Measurements from ENCODE around the gene CCDC88C.
"Not testable (repeated sequence)": the region's sequence is repeated elsewhere in the genome, so short reads cannot be mapped to it uniquely, and the experiment has no call there.

Gene CCDC88C

DNA sequence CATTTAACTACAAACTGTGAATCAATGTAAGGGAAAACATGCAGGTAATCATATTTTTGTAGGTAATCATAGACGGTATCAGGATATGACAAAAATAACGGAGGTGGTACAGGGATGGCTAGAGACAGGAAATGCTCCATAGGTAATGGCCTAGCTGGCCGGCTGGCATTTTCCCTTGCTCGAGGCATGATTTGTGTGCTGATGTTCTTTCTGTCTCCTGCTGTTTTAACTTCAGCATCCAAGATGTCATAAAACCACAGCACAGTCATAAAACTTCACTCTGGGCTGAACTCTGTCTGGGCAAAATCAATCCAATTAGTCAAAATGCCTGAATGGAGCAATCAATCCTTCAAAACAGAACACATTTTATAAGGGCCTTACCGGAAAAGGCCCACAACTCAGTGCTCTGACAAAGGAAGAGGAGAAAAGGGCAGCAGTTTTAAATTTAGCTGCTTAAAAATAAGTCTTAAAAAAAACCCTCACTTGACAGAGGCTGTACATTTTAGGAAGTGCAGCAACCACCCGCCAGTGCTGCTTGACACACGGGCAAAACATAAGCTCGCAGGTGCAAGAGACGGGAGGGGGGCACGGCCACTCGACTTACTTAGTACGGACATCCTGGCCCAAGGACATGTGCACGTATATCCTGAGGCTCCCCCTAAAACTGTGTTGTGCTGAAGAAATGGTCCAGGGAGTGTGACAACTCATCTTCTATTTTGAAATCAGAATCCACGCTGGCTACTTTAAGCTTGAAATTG is 132.7 kb downstream of the CCDC88C start:
- DNase-seq (ENCODE audit: low spot score) = no peak

DNA sequence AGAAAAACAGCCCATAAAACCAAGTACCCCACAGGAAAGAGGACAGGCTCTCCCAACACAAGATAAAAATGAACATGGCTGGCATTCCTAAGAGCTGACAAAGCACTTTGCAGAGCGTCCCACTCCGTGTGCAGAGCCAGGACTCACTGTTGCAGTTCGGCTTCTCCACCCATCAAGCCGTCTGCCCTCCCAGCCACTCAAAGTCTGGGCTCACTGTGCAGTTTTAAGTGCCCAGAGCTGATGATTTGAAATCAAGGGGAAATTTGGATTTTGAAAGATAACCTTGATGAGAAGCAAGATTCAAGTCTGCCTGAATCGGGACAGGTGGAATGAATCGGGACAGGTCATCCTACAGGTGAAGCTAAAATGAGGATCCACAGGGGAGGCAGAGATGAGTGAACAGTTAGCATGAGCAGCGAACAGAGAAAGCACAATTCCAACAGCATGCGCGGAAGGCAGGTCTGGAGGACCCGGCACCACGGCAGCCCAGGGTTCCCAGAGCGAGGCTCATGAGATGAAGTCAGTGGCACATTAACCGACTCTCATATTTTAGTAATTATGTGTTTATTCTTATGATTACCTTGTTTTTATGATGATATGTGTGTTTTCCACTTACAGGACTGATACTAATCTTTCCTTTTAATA is 133.4 kb downstream of the CCDC88C start:
- DNase-seq (ENCODE audit: low spot score) = no peak

DNA sequence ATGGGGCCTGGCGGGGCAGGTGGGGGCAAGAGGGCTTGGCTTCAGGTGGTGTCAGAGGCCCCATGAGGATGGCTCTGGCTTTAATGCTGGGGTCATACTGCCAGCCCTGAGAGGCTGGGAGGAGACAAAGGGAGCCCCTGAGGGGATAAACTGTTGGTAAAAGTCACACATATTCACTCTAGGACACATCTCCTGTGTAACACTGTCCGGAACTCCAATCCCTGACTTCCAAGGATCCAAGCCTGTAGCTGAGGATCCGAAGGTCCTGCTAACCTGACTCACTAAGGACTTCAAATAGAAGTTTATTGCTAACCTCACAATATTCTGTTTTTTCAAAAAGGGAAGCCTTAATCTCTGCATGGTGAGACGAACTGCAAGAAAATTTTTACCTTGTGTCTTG is 134.0 kb downstream of the CCDC88C start:
- DNase-seq (ENCODE audit: low spot score) = no peak

DNA sequence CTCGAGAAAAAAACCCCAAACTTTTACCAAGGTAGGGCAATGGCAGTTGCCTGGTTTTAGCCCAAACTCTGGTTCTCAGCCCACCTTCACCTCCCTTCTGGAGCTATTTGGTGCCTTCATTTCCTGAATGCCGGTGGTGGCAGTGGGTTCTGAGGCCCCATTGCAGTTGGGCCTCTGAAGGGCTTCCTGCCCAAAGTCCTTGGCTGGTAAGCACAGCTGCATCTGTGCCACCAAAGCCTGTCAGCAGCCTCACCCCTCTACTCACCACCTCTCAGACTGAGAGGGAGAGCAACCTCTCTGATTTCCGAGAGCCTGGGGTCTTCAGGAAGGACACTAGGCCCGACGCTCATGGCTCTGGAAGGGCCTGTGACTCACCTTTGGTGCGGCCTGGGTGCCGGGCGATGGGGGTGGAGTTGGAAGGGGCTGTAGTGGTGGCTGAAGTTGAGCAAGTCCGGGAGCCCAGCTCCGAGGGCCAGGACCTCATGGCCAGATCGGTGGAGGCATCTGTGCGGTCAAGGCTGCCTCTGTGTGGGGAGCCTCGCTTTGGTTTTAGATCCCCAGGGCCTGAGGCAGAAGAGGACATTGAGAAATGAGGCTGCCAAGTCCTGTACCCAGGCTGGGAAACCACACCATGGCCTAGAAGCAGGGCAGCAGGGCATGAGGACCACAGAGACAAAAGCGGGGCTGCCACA is 134.5 kb downstream of the CCDC88C start:
- no peak for DNase-seq (ENCODE audit: low spot score)

DNA sequence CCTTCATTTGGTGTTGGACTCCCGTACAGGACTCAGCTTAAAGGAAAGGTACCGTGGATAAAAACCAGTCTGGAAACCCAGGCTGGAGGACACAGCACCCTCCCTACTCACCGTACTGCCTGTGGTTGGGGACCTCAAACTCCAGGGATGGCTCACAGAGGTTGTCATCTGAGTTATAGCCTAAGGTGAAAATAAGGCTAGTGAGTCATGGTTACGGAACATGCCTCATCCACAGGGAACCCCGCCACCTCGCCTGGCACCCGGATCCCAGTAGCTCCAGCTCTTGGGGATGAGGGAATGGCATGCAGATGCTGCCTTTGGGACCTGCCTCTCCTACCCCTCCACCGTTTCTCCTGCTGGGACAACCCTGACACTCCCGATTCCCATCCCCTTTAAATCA is 136.3 kb downstream of the CCDC88C start:
- no peak for DNase-seq (ENCODE audit: low spot score)

DNA sequence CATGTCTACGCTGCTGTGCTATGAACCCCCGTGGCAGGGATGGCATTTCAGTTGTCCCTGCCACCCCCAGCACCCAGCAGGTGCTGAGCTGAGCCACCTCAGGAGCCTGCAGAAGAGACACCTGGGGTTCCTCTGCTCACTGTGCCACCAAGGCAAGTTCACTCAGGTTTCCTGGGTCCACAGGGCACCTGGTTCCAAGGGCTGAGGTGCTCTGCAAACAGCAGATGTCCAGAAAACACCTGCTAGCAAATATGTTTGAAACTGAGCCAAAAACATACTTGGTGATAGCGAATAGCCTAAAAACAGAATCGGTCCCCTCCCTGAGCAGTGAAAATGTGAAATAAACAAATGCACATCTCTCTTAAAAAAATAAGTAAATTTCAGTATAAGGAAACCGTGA is 137.5 kb downstream of the CCDC88C start:
- no peak for DNase-seq (ENCODE audit: low spot score)

DNA sequence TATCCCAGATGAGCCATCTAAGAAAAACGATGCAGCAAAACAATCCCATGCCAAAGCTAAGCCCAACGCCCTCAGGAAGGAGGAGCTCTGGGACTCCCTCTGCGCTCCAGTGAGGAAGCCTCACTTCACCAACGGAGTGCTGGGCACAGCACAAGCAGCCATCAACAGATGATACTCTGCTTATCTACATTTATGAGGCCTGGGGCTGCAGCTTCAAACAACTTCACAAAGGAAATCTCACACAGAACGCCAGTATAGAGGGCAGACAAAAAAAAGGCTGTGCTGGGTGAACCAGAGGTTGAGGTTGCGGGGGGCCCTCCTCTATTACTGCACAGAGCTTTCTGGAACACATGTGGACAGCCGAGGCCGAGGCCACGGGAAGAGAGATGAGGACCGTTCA is 138.3 kb downstream of the CCDC88C start:
- DNase-seq (ENCODE audit: low spot score) = no peak

DNA sequence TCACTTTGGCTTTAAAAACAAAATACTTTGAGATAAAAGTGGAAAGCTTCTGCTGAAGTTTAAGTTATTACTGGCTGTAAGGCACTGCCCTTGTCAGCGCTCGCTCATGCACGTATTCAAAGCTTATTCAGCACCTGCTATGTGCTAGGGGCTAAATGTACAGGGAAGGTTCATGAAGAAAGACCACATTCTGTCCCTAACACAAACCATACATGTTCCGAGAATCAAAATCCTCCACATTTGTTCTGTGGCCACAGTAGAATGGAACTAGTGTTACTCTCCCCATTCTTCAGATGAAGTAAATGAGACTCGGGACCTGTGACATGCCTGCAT is 139.3 kb downstream of the CCDC88C start:
- no peak for DNase-seq (ENCODE audit: low spot score)

DNA sequence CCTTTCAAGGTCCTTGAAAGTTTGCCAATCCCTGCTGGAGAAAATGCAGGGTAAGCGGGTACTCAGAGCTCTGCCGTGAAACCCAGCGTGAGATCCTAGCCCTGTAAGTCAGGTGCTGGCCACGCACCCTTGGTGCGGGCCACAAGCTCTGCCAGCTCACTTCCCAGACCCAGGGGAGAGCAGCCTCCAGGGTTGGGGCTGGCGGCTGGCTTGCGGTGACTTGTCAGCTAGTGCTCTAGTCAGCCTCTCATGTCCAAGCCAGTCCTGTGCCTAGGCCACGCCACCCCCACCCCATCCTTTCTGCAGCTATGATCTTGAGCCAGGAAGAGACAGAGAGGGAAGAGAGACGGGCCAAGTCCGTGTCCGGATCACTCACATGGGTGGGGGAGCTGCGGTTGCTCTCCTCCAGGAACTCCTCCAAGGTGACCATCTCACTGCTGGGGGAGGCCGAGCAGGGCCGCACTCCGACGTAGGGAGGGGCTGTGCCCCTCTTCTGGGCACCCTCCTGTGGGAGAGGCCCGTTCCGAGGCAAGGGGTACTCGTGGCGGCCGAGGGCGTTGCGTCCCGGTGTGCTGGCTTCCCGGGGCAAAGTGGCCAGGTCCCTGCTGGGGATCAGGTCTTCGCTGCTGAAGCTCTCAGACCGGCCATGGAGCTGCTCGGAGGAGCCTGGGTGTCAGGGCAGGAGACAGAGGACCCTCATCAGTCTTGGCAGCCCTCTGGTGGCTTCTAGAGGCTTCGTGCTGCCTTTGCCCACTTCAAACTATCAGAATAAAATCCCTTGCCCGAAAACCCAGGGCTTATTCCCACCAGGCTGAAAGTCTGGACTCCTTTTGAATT is 139.9 kb downstream of the CCDC88C start:
- DNase-seq (ENCODE audit: low spot score) = no peak

DNA sequence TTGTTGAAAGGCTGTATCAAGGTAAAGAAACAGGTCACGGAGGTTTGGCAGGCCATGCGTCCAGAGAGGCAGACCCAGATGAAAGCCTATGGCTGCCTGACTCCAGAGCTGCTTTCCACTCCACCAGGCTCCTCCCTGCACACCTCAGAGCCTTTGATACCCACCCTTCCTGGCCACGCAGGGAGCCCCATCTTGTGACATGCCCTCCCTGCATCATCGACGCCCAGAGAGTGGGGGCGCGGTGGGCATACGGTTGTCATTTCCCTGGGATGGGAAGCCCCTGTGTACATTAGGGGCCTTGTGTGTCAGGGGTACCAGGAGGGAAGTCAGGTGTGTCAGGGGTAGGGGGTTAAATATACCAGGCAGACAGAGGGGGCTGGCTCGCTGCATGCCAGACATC is 142.8 kb downstream of the CCDC88C start:
- no peak for DNase-seq (ENCODE audit: low spot score)

DNA sequence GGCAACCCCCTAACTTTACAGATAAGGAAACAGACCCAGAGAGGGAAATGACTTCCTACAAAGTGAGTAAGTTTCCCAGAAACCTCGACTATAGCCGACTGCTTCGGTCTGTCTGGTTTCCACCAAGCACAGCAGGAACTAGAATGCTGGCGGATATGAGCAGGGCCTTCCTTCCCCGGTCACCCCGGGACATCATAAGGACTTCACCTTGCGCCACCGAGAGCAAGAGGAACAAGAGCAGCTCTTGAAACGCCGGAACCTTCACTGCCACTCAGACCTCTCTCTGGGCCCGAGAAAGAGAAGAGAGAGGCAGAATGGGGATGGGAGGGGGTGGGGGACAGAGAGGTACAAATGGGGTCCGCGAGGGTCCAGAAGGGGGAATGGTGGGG is 143.7 kb downstream of the CCDC88C start:
- DNase-seq (ENCODE audit: low spot score) = no peak

DNA sequence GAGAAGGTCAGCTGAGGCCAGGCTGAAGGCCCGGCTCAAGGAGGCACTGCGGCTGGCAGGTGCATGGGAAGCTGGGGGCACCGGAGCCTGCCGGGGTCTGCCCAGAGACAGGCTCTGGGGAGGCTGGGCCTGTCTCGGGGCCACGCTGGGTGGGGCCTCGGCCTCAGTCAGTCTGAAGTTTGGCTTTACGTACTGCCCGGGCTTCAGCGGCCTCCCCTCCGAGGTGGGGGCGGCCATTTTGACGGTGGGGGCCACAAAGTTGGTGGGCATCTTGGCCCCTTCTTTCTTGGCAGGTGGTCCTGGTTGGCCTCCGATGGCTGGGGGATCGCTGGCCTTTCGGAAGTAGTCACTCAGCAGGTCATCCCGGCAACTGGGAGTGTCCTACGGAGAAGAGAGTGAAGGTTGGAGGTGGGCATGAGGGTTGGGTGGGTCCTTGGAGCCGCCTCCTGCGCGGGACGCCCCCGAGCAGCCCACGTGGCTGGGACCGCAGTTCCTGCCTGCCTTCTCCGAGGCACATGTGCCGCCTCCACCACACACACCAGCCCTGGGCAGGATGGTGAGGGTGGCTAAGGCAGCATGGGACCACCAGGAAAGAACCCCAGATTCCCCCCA is 144.2 kb downstream of the CCDC88C start:
- no peak for DNase-seq (ENCODE audit: low spot score)

DNA sequence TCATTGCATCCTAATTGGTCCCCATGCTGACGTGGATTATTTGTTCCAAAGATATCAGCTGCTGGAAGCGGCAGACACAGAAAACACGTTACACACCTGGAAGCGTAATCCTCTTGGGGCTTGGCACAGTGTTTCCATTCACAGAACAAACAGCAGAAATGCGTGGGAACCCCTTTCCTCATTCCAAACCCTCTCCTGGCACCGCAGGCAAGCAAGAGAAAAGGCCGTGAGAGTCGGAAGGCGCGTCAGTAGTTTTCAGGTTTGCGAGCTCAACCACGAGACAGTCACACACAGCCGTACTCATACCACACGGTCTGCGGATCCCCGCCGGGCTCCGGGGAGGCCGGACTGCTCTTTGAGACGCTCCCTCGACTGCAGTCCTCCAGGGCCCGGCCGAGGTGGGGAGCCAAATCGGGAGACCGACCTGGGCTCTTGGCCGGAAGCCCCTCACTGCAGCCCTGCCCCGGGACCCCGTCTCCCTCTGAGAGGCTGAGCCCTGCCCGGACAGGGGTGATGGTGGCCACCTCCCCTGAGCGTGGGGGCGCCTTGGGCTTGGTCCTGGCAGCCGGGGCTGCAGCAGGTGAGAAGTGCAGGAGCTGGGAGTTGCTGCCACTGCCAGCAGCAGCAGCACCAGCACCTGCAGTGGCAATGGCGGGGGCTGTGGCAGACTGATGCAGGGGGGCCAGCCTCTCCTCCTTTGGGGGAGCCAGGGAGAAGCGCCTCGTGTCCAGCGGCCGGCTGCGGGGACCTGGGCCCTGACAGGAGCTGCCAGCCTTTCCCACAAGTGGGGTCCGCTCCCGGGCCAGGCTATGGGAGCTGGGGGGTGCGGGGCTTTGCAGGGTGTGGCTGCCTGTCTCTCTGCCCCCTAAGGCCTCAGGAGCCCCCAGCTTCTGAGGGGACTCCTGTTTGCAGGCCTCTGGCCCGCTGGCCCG is 145.0 kb downstream of the CCDC88C start:
- no peak for DNase-seq (ENCODE audit: low spot score)

DNA sequence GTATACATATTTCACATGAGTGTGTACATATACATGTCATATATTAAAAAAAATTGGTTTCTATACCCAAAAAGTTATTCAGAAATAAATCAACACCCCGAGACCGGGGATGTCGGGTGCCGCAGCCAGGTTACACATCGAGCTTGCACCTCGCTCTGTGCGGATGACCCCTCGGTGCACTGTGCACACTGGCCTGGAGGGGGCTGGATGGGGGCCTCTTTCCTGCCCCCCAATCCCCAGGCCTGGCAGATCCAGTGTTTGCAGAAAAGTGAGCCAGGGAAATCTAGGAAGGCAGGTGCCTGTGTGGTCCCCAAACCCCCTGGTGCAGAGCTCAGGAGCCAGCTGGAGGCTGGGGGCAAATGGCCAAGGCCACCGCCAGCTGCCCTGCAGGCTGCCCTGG is 146.0 kb downstream of the CCDC88C start:
- no peak for DNase-seq (ENCODE audit: low spot score)

DNA sequence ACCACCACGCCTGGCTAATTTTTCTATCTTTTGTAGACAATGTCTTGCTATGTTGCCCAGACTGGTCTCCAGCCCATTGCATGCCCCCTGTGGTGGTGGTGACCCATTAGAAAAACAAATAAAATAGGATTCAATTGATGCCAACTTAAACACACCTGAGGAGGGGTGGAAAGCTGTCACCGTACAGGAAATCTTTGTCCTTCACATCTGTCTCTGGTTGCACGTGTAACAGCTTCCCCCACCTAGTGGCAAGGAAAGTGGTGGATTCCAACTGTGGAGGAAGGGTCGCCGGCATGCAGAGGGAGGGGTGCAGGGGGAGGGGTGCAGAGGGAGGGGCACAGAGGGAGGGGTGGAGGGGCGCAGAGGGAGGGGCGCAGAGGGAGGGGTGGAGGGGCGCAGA is 147.0 kb downstream of the CCDC88C start:
- DNase-seq (ENCODE audit: low spot score) = no peak

DNA sequence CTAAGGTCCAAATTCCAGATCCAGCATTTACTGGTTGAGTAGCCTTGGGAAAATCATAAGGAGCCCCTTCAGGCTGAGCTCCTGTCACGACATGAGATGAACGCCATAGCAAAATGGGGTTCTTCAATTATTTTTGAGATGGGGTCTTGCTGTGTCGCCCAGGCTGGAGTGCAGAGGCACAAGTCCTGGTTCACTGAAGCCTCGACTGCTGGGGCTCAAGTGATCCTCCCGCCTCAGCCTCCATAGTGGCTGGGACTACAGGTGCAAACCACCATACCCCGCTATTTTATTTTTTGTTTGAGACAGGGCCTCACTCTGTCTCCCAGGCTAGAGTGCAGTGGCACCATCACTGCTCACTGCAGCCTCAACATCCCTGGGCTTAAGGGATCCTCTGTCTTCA is 147.4 kb downstream of the CCDC88C start:
- DNase-seq (ENCODE audit: low spot score) = no peak

DNA sequence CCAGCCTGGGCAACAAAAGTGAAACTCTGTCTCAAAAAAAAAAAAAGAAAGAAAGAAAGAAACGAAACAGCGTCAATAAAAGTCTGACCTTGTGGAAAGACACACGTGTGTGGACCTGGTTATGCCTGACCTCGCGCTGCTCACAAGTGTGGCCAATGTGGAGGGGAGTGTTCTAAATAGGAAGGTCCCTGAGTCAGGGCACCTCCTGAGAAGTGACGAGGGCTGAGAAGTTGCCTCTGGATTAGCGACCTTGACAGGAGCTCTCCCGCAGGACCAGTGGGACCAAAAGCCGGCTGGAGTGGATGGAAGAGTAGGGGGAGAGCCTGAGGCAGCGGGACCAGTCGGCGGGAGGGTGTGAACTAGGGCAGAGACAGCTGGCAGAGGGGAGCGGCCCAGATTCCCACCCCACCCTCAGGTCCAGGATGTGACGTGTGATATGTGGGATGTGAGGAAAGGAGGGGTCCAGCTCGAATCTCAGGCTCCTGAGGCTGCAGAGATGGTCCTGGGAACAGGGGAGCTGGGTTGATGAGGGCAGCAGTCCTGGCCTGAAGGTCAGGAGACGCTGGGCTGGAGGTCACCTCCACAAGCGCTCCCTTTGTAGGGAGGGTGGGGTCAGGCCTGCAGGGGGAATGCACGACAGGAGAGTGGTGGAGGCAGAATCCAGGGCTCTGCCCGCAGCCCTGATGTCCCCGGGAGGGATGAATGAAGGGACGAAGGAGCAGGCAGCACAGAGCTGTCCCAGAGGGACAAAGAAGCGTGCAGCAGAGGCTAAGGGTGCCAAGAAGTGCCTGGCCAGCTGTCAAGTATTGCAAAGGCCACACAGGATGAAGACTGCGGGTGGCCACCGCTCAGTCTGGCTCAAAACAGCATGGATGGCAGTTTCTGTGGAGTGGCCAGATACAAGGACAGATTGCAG is 148.3 kb downstream of the CCDC88C start:
- DNase-seq (ENCODE audit: low spot score) = no peak

DNA sequence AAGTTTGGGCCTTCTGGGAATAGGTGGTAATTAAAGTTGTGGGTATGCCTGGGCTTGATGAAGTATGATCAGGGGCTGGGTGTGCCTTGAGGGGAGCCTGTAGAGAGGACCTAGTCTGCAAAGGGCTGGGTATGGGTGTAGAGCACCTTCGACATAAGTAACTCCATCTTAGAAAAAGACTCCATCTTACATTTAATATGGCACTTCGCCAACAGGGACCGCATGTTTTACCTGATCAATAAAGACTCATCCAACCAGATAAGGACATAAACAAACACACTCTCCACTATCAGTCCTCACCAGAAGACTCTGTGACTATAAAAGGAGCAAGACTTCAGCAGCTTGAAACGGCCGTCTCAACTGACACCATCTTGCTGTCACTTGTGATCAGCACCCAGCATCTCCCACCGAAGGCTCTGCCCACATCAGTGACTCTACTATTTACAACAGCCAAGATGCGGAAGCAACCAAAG is 149.6 kb downstream of the CCDC88C start:
- DNase-seq (ENCODE audit: low spot score) = no peak

DNA sequence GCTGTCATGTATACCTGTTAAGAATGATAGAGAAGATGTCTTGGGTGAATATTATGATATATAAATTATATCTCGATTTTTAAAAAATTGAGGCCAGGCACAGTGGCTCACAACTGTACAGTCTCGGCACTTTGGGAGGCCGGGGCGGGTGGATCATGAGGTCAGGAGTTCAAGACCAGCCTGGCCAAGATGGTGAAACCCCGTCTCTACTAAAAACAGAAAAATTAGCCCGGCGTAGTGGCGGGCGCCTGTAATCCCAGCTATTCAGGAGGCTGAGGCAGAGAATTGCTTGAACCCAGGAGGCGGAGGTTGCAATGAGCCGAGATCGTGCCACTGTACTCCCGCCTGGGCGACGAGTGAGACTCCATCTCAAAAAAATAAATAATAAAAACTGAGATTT is 151.3 kb downstream of the CCDC88C start:
- DNase-seq (ENCODE audit: low spot score) = not testable (repeated sequence)

DNA sequence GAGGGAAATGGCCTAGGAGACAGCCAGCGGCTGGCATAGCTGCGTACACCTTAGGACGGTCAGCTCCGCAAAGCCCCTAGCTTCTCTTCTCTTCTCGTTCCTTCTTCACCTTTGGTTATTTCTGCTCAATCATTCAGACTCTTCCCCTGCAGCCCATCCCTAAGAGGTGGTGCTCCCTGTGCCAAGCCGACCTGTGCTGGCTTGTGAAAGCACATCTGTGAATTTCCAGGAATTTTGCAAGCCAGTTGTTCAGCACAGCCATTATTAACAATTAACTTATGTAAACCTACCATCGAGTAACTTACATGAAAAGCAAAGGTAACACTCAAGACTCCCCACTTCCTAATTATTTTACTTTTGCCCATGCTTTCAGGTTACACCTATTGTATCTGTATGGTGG is 152.2 kb downstream of the CCDC88C start:
- DNase-seq (ENCODE audit: low spot score) = no peak

Data from ecto neural progenitor cell (in vitro differentiated cells).